HG03457 (cell line): ENCODE data around the gene ORM1.
"Not testable (repeated sequence)": the region's sequence is repeated elsewhere in the genome, so short reads cannot be mapped to it uniquely, and the experiment has no call there.

Experiments used
- ATAC-seq: cut with Tn5 transposase; IDR thresholded peaks from one replicate; pipeline ENCODE4 v1.9.1; 2021; ENCODE audit warnings: moderate number of reproducible peaks; ENCODE audit not compliant: unreplicated experiment

Gene ORM1

DNA sequence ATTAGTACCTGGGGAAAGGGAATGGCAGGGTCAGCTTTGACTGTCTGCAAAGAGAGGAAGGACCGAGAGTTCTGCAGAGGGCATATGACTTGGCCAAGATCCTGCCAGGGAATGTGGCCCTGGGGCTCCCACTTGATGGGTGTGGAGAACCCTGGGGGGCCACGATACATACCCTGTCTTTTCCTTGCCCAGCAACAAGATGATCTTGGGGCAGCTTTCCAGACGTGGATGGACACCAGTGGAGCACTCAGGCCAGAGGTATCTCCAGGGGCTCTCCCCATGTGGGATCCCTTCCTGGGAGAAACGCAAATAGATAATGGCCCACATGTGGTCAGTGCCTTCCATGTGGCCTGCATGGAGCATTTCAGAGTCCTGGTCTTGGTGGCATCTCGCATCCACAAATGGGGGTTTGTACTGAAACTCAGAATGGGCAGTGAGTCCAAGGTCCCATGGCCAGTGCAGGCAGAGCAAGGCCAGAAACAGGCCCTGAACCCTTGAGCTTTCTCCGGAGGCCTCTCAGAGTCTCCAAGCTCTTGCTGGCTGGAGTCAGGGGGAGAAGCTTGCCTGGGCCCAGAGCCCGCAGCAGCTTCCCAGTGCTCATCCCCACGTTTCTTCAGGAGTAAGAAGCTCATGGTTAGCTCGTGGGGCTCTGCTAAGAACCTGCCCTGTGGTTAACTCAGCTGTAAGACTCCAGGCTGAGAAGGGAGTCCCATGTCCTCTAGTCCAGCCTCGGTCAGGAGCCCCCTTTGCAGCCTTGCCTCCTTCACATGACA, 18.3 kb upstream of the ORM1 start:
- ATAC-seq, result no peak

- no peak for ATAC-seq
Measured at GRCh38 chr9:114307899-114308267, 15.0 kb upstream of the ORM1 start.

- ATAC-seq, result no peak
Measured at GRCh38 chr9:114308361-114308950, 14.4 kb upstream of the ORM1 start.

- no peak for ATAC-seq
Measured at GRCh38 chr9:114309096-114309495, 13.8 kb upstream of the ORM1 start.

DNA sequence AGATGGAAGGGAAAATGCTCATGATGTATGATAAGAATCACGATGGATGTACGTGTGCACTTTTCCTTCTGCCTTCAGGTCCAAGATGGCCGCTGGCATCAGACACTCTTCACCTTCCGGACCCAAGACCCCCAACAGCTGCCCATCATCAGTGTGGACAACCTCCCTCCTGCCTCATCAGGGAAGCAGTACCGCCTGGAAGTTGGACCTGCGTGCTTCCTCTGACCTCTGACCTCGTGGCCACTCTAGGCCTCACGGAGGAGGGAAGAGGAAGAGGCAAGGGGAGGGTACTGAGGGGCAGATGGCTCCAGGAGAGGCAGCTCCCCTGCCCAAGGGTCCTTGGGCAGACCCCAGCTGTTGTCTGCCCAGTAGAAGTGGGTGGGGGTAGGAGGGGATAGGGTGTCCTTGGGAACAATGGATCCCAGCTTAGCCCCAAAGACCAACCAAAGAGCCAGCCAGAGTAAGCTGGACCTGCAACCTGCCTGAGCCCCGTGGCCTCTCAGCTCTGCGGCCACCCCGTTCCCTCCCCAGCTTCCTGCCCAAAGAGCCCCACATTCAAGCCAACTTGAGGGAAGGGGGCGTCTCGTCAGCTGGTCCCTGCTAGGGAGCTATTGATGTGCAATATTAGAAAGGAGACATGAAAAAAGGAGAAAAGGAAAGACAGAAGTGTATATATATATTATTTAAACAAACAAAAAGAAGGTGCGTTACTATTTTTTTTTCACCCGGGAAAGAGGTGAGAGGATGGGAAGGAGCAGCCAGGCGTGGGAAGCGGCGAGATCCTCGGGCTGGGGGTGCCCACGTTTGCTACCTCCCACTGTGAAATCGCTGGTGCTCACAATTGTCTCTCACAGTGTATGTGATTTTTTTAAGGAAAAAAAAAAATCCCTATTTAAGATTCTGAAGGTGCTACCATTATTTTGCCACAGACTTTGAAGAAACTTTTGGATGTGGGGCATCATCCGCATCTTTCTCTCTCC, 12.1 kb upstream of the ORM1 start:
- no peak for ATAC-seq

DNA sequence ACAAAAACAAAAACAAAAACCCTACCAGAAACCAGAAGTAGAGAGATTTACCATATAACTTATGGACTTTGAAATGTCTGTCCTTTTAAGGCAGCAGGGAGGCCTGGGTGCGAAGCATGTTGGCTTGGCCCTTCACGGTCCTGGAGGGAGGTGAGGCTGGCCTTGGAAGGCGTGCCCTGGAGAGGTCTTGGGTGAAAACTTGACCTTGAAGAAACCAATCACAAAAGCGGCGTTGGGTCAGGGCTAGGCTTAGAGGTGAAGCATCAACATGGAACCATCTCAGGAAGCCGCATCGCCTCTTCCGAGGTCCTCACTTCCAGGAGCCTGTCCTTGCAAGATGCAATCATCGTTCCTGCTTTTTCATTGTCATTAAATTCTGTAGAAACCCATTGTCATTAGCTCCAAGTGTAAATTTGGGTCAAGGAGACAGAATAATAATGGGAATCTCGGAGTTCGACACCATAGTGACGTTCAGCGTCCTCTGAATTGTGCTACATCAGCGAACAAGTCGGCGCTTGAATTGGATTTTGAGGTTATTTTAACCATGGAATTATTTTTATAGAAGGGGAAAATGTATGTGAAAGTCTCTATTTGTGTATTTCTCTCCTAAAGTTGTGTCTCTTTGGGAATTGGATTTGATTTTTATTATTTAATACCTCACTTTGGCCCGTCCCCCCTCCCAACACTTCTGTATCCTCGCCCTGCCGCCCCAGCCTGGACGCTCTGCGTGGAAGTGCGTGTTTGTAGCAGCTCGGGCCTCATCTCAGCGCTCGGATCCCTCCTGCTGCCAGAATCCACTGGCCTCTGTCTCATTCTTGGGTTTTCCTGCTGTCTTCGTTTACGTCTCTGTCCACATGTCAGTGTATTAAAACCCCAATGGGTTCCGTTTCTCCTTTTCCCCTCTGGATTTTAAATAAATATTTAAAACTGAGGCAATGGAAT, 11.1 kb upstream of the ORM1 start:
- ATAC-seq, result no peak

DNA sequence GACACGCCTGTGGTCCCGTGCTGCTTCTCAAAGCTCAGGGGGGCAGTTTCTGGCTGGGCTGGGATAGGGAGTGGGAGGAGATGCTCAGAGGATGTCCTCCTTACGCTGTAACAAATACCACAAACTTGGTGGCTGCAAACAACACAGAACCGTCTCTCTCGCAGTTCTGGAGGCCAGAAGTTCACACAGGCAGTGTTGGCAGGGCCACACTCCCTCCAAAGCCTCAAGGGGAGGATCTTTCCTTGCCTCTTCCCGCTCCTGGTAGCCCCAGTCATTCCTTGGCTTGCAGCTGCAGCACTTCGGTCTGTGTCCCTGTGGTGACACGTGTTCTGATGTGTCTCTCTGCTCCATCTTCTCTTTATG, 10.4 kb upstream of the ORM1 start:
- ATAC-seq, result no peak

DNA sequence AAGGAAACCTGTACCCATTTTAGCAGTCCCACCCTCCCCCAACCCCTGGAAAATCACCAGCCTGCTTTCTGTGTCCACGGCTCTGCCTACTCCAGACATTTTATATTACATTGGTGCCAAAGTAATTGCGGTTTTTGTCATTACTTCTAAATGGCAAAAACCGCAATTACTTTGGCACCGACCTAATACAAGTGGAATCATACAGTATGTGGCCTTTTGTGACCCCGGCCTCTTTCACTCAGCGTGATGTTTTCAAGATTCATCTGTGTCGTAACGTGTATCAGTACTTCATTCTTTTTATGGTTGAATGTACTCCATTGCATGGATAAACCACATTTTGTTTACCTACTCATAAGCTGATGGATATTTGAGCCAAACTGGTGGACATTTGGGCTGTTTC, 9.7 kb upstream of the ORM1 start:
- ATAC-seq, result no peak

- no peak for ATAC-seq
Measured at GRCh38 chr9:114314256-114314867, 8.5 kb upstream of the ORM1 start.

GRCh38 chr9:114314881-114315722, 7.8 kb upstream of the ORM1 start:
- ATAC-seq, result no peak

DNA sequence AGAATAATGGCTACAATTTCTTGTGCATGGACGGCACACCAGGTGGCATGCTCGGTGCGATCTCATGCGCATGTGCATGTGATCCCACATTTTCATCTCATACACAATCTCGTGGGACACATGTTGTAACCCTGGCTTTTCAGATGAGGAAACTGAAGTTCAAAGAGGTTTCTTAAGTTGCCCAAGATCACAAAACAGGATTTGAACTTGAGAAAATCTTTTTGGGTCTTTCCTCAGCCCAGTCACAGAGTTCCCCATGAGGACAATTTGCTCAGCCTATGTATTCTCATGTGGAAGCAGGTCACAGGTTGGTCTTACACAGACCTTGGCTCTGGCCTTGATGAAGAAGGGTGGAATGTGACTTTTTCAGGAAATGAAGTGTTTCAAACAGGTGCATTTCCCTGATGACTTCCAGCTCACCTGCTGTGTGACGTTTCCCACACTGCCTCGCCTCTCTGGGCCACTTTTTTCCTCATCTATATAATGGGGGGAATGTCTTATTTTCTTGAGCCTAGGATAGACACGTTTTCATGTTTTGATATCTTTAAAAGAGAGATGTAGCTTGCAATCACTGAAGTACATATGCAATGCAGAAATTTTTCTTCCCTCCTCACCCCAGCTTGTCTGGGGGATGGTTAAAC, 7.1 kb upstream of the ORM1 start:
- ATAC-seq, result no peak

- ATAC-seq, result no peak
Measured at GRCh38 chr9:114316605-114317230, 6.2 kb upstream of the ORM1 start.

- ATAC-seq, result no peak
Measured at GRCh38 chr9:114317665-114318357, 5.1 kb upstream of the ORM1 start.

- no peak for ATAC-seq
Measured at GRCh38 chr9:114318416-114318815, 4.5 kb upstream of the ORM1 start.

GRCh38 chr9:114319147-114319546, 3.8 kb upstream of the ORM1 start:
- ATAC-seq, result no peak

- ATAC-seq, result not testable (repeated sequence)
Measured at GRCh38 chr9:114320710-114321109, 2.2 kb upstream of the ORM1 start.

GRCh38 chr9:114321759-114322158, 1.1 kb upstream of the ORM1 start:
- ATAC-seq, result no peak
